HepG2 (cell line): ENCODE measurements around the gene SRD5A3. TPM values are rescaled to one million over a fixed set of nuclear protein-coding genes. Genes with fewer than 3 reads are reported as not detected.
A peak's percentile ranks its signal among the peaks of the same experiment; 100 is the strongest.

ENCODE experiments used
- ATAC-seq: fragments of 200-7000 bp; cut with Tn5 transposase; 3 replicates; pipeline ENCODE4 v1.9.1; 2020; ENCODE audit warnings: mild to moderate bottlenecking, moderate library complexity
- BruUV-seq: library from RNA; stranded (reverse); fragments of 400-500 nt; replicated peaks from 2 replicates; lab custom pipeline; 2021; lab: Mats Ljungman, UMichigan
- CTCF ChIA-PET: fragments of 300-600 bp; formaldehyde crosslinking; extraction: SDS; loops from one replicate; lab custom pipeline; 2021; ENCODE audit warnings: low total read pairs, inconsistent platforms, low intra/inter-chr PET ratio; lab: Yijun Ruan, JAX
- POLR2A ChIA-PET: fragments of 350-600 bp; sonication (Branson Sonifier 250); formaldehyde crosslinking; loops from one replicate; lab custom pipeline; 2020; ENCODE audit warnings: antibody characterized with exemption, inconsistent platforms; lab: Yijun Ruan, JAX
- DNase-seq: peaks from one replicate; pipeline ENCODE4 v3.0.0-alpha.2; 2015; ENCODE audit warnings: low spot score
- FAIRE-seq: peaks from 3 replicates; lab custom pipeline; 2011; peaks lifted over from hg19 to GRCh38; lab: Jason Lieb, UNC
- H2AFZ ChIP-seq: one replicate; pipeline ENCODE4 v1.6.1; 2011; ENCODE audit warnings: low read length, inconsistent platforms
- H3K27ac ChIP-seq: fragments of 300-600 bp; 3 replicates; pipeline ENCODE4 v1.8.0; 2011; ENCODE audit warnings: mixed run types, mild to moderate bottlenecking, mixed read lengths, low read length, inconsistent platforms; ENCODE audit not compliant: insufficient read depth; ENCODE audit errors: extremely low read length
- H3K27me3 ChIP-seq, 2 experiments: fragments of 200-600 bp in 1 of 2; 2 replicates in 1 of 2; 3 replicates in 1 of 2; pipeline versions ENCODE4 v1.6.0 to v1.8.0; 2011; ENCODE audit warnings: low read length in 2 of 2, mild to moderate bottlenecking in 2 of 2, moderate library complexity in 2 of 2, inconsistent platforms in 1 of 2; ENCODE audit not compliant: insufficient read depth in 2 of 2, control insufficient read depth in 1 of 2
- H3K36me3 ChIP-seq, 2 experiments: fragments of 200-600 bp in 1 of 2; replicated peaks in 1 of 2; 2 replicates in 1 of 2; 3 replicates in 1 of 2; pipeline versions ENCODE4 v1.5.1 to v1.8.0; 2011; ENCODE audit warnings: low read length in 2 of 2, inconsistent platforms in 1 of 2; ENCODE audit not compliant: insufficient read depth in 2 of 2, control insufficient read depth in 1 of 2
- H3K4me1 ChIP-seq: 2 replicates; pipeline ENCODE4 v1.5.1; 2012; ENCODE audit warnings: low read length, inconsistent platforms; ENCODE audit not compliant: insufficient read depth
- H3K4me2 ChIP-seq: 2 replicates; pipeline ENCODE4 v1.6.0; 2011; ENCODE audit warnings: low read depth, low read length, inconsistent platforms
- H3K4me3 ChIP-seq, 3 experiments: fragments of 200-600 bp in 1 of 3; sonication (generic), shearing (Covaris generic) in 1 of 3; replicated peaks in 1 of 3; 2 replicates each; pipeline ENCODE4 v1.5.1; 2011 to 2016; ENCODE audit warnings: low read length in 3 of 3, inconsistent platforms in 2 of 3, low read depth in 2 of 3, mild to moderate bottlenecking in 2 of 3, control low read depth in 1 of 3, mixed read lengths in 1 of 3; ENCODE audit not compliant: insufficient read depth in 1 of 3
- H3K79me2 ChIP-seq: one replicate; pipeline ENCODE4 v1.6.1; 2011; ENCODE audit warnings: low read length, inconsistent platforms; ENCODE audit not compliant: insufficient read depth
- H3K9ac ChIP-seq: 2 replicates; pipeline ENCODE4 v1.6.0; 2011; ENCODE audit warnings: mild to moderate bottlenecking, low read depth, low read length, inconsistent platforms; ENCODE audit not compliant: insufficient read depth
- H3K9me3 ChIP-seq: 2 replicates; pipeline ENCODE4 v1.5.1; 2012; ENCODE audit warnings: mild to moderate bottlenecking, low read length
- H4K20me1 ChIP-seq: 2 replicates; pipeline ENCODE4 v1.6.0; 2011; ENCODE audit warnings: inconsistent platforms, mild to moderate bottlenecking, low read length, moderate library complexity; ENCODE audit not compliant: insufficient read depth
- ATF4 ChIP-seq, 2 experiments: fragments of 450-650 bp in 1 of 2; sonication (generic) in 1 of 2; formaldehyde crosslinking; IDR thresholded peaks; 2 replicates each; pipeline versions ENCODE4 v1.5.0 to v1.8.0; 2020 to 2022; ENCODE audit warnings: mild to moderate bottlenecking in 1 of 2, missing genetic modification reagents in 1 of 2
- CEBPB ChIP-seq: IDR thresholded peaks from 2 replicates; pipeline ENCODE4 v1.6.1; 2011; ENCODE audit warnings: low read depth, low read length, improper control_type of control experiment, borderline replicate concordance
- FOSL1 ChIP-seq: sonication (generic); formaldehyde crosslinking; IDR thresholded peaks from 2 replicates; pipeline ENCODE4 v1.9.0; 2021; ENCODE audit warnings: missing genetic modification reagents, borderline replicate concordance
- IKZF1 ChIP-seq: fragments of 450-650 bp; IDR thresholded peaks from 2 replicates; pipeline ENCODE4 v1.7.1; 2016
- JUNB ChIP-seq: sonication (generic); formaldehyde crosslinking; IDR thresholded peaks from 2 replicates; pipeline ENCODE4 v1.8.0; 2022; ENCODE audit warnings: missing genetic modification reagents, mild to moderate bottlenecking, borderline replicate concordance
- PRPF4 ChIP-seq: fragments of 200-400 bp; formaldehyde crosslinking; IDR thresholded peaks from 2 replicates; pipeline ENCODE4 v1.6.1; 2016; ENCODE audit warnings: low read length, low read depth; ENCODE audit not compliant: poor library complexity, severe bottlenecking
- RBFOX2 ChIP-seq: fragments of 200-400 bp; formaldehyde crosslinking; IDR thresholded peaks from 2 replicates; pipeline ENCODE4 v1.6.1; 2017; ENCODE audit warnings: low read depth, mild to moderate bottlenecking, low read length
- TBX2 ChIP-seq: sonication (generic); formaldehyde crosslinking; IDR thresholded peaks from 2 replicates; pipeline ENCODE4 v1.5.0; 2020; ENCODE audit warnings: missing genetic modification reagents, mild to moderate bottlenecking, borderline replicate concordance
- TIGD3 ChIP-seq: sonication (generic); formaldehyde crosslinking; IDR thresholded peaks from 2 replicates; pipeline ENCODE4 v1.5.1; 2020; ENCODE audit warnings: mild to moderate bottlenecking, missing genetic modification reagents, borderline replicate concordance
- ZNF501 ChIP-seq: sonication (generic); formaldehyde crosslinking; IDR thresholded peaks from 2 replicates; pipeline ENCODE4 v1.5.1; 2020; ENCODE audit warnings: mild to moderate bottlenecking, moderate library complexity, missing genetic modification reagents
- ZNF512B ChIP-seq: sonication (generic); formaldehyde crosslinking; IDR thresholded peaks from 2 replicates; pipeline ENCODE4 v1.5.1; 2020; ENCODE audit warnings: missing genetic modification reagents, mild to moderate bottlenecking, borderline replicate concordance
- ZNF7 ChIP-seq: IDR thresholded peaks from 2 replicates; pipeline ENCODE4 v1.6.1; 2016; ENCODE audit warnings: missing biosample characterization, missing genetic modification reagents
- WGBS: methylation state at CpG from one replicate; pipeline ENCODE4 v1.1.6; 2017; ENCODE audit warnings: low lambda C conversion rate; 5-methylcytosine and 5-hydroxymethylcytosine counted together
- in situ Hi-C: cut with HindIII; loops from 2 replicates; pipeline ENCODE4 v1.10.0; 2017; ENCODE audit warnings: low pct_unique_long_range_greater_than_20kb; ENCODE audit not compliant: extremely low pct_ligation_motif_present
- intact Hi-C: fragments of 100-400 bp; cut with micrococcal nuclease; formaldehyde crosslinking; loops from one replicate; pipeline ENCODE4 v1.10.0; 2022; ENCODE audit not compliant: unreplicated experiment
- polyA plus RNA-seq, 8 experiments: library from polyadenylated mRNA; depleted of rRNA in 3 of 8; stranded (reverse) in 7 of 8; unstranded in 1 of 8; fragments of >200 nt; fragmentation: Illumina TruSeq in 4 of 8; extraction: Trizol in 4 of 8; gene quantifications; 2 replicates each; pipeline versions ENCODE4 v1.2.1 to v1.2.3, GENCODE V29; 2011 to 2016; ENCODE audit warnings: low read depth in 4 of 8, missing spikeins in 1 of 8, mixed read lengths in 1 of 8; ENCODE audit not compliant: insufficient read depth in 1 of 8
- total RNA-seq, 5 experiments: library from RNA; depleted of rRNA; stranded (reverse); fragments of >200 nt; fragmentation: Illumina TruSeq; extraction: Trizol; gene quantifications; 2 replicates each; pipeline ENCODE4 v1.2.3, GENCODE V29; 2016; ENCODE audit warnings: low read depth in 1 of 5

SRD5A3 gene
- total and polyA plus RNA-seq, 2 of the 13 experiments (the other 11 are each of a cell fraction or from before 2014, with no cell fraction given): 12.4 to 18.4 TPM

- TF ChIP-seq TIGD3 (CRISPR knock-in tag) (no peak), ZNF501 (CRISPR knock-in tag) (peak; percentile 79; the same call in 1 of the 2 replicates), PRPF4 (no peak), ZNF512B (CRISPR knock-in tag) (0 out of 2 replicates have a peak, but pooled peaks have one; percentile 34), TBX2 (CRISPR knock-in tag) (no peak; the same call in 1 of the 2 replicates), FOSL1 (CRISPR knock-in tag) (no peak)
Observed at GRCh38 chr4:55346851-55347255, 811 bp downstream of the SRD5A3 start (continued).

GRCh38 chr4:55347610-55348228, 1.7 kb downstream of the SRD5A3 start:
- no peaks in the 10 kb centered on the region for H3K9me3 ChIP-seq
- no peak overlapping the region; a peak in 1 of 6 replicates for H3K4me3 ChIP-seq
- POLR2A ChIA-PET: interaction anchor here (0.6 to 0.9 kb wide), 2 partner anchors 9 to 198 kb away, joined by 3 read pairs; no protein-coding TSS in a partner anchor
- peak overlapping the region; percentile 91 for H3K4me2 ChIP-seq
- no peak overlapping the region for H3K9ac ChIP-seq
- no peaks in the 10 kb centered on the region for H3K79me2 ChIP-seq
- DNase-seq (no peak), ATAC-seq (no peak), FAIRE-seq (no peak)
- CTCF ChIA-PET: interaction anchor here (2.5 kb wide), 1 partner anchor 207 kb away, joined by 8 read pairs; no protein-coding TSS in a partner anchor
- no peak for TF ChIP-seq IKZF1
- TF ChIP-seq ZNF7 (CRISPR knock-in tag): peak; percentile 91
- TF ChIP-seq RBFOX2: no peak
- TF ChIP-seq CEBPB: 0 out of 2 replicates have a peak, but pooled peaks have one; percentile 1
- no peak for TF ChIP-seq JUNB (CRISPR knock-in tag)
- TF ChIP-seq ATF4 (CRISPR knock-in tag; IDR thresholded peaks at IDR 0.05): peak in 1 of 2 experiments; percentile 80; a peak in 2 of 4 replicates
- no peaks in the 10 kb centered on the region for H4K20me1 ChIP-seq
- intact Hi-C loops: loop anchor here (2.0 kb wide), 2 partner anchors 47 to 205 kb away; partner anchors contain the start of gene TMEM165
- BruUV-seq: no TSS peak
- in situ Hi-C loops: no loop called here
- H2AFZ ChIP-seq: no peak overlapping the region
- H3K36me3 ChIP-seq: no peaks in the 10 kb centered on the region
- WGBS: 88% methylated on average over 3 of the region's 3 CpGs
- no peaks in the 10 kb centered on the region for H3K27me3 ChIP-seq
- H3K4me1 ChIP-seq: peaks cover 34% of the 10 kb centered on the region
- H3K27ac ChIP-seq: no peak overlapping the region
